Stimulated activated CD8-positive, alpha-beta memory T cell treated with anti-CD3 and anti-CD28 coated beads, Interleukin-2, amount 100 ng/mL, for 1 hour (primary cell): ENCODE measurements around the gene PTDSS2.
"Not testable (repeated sequence)": the region's sequence is repeated elsewhere in the genome, so short reads cannot be mapped to it uniquely, and the experiment has no call there.

Experiments
- DNase-seq, 2 donors: peaks; one replicate each; pipeline ENCODE4 v3.0.0-alpha.2; 2020; ENCODE audit warnings: low read depth in 2 of 2

Gene PTDSS2

DNA sequence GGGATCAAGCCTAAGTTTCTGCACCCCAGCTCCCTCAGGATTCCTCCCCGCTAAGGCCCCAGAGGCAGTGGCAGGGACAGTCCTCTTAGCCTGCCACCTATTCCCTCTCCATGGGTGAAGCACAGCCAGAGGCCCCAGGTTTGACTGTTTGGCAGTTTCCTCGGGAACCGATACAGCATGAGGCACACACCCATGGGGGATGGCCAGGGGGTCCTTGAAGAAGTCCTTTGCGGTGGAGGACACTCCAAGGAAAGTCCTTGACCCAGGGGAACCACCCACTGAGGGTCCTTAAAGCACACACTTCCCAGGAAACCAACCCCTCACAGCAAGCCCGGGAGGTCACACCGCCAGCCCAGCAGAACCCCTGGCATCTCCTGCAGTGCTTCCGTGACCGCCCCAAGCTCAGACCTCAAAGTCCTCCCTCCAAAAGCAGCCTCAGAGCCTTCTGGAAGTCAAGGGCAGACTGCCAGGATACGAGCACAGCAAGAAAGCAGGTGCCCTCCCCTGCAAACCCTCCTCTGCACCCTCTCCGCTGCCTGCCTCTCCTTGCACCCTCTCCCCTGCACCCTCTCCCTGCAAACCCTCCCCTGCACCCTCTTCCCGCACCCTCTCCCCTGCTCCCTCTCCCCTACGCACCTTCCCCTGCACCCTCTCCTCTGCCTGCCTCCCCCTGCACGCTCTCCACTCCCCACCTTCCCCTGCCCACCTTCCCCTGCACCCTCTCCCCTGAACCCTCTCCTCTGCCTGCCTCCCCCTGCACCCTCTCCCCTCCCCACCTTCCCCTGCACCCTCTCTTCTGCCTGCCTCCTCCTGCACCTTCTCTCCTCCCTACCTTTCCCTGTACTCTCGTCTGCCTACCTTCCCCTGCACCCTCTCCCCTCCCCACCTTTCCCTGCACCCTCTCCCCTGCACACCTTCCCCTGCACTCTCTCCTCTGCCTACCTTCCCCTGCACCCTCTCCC is 36.7 kb upstream of the PTDSS2 start:
- DNase-seq, result no peak

DNA sequence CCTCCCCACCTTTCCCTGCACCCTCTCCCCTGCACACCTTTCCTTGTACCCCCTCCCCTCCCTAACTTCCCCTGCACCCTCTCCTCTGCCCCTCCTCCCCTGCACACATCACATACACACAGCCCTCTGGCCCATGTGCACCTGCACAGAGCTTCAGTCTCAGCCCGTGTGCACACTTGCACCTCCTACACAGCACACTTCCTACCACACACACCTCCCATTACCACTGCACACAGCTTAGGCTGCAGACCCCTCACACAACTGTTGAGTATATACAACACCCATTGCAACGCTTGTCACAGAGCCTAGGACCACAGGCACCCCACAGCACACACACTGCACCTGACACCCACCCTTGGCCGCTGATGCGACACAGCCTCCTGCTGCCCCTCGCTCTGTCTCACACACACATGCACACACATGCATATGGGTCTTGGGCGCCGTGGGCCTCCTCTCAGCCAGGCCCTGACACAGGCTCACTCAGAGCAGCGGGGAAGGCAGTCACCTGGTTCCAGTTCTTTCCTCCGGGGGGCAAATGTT is 35.7 kb upstream of the PTDSS2 start:
- no peak for DNase-seq

DNA sequence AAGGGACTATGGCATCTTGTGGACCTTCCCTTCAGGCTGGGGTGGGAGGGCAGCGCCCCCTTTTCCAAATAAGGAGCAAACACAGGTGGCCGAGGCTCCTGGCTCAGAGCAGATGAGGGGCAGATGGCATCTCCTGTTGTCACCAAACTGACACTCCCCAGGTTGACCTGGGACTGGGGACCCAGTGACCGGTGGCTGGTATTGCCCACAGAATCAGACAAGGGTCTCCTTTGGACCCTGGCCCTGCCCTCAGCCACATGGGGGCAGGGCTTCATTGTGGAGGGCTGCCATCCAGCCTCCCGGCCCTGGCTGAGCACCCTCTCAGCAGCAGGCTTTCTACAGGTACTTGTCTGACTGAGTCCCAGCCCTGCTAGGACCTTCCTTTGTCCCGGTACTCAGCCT is 34.4 kb upstream of the PTDSS2 start:
- no peak for DNase-seq

DNA sequence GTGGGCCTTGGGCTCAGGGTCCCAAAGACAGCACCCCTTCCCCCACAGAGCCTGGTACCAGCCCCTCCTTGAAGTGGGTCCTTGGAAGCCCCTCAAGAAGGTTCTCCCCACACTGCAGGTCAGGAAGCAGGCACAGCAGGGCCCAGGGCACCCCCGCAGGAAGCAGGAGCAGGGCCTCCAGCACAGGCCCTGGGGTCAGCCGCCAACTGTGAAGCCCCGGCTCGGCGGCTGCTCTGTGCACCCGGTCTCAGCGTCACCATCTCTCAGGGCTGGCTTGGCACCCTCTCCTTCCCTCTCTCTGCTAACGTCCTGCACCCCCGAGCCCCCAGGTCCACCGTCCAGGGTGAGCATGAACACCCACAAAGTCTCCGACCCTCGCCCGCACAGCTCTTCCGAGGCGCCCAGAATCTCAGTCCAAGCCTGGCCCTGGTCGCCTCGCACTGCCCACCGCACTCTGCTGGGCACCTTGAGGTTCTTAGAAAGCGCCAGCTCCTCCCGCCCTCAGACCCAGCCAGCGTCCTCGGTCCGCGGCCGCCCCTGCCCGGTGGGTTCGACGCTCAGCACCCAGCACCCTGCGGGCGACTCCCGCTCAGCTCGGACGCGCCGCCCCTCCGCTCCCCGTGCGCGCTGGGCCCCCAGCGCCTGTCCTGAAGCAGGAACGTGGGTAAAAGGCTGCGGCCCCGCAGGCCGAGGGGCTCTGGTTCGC is 33.9 kb upstream of the PTDSS2 start:
- DNase-seq, result no peak

DNA sequence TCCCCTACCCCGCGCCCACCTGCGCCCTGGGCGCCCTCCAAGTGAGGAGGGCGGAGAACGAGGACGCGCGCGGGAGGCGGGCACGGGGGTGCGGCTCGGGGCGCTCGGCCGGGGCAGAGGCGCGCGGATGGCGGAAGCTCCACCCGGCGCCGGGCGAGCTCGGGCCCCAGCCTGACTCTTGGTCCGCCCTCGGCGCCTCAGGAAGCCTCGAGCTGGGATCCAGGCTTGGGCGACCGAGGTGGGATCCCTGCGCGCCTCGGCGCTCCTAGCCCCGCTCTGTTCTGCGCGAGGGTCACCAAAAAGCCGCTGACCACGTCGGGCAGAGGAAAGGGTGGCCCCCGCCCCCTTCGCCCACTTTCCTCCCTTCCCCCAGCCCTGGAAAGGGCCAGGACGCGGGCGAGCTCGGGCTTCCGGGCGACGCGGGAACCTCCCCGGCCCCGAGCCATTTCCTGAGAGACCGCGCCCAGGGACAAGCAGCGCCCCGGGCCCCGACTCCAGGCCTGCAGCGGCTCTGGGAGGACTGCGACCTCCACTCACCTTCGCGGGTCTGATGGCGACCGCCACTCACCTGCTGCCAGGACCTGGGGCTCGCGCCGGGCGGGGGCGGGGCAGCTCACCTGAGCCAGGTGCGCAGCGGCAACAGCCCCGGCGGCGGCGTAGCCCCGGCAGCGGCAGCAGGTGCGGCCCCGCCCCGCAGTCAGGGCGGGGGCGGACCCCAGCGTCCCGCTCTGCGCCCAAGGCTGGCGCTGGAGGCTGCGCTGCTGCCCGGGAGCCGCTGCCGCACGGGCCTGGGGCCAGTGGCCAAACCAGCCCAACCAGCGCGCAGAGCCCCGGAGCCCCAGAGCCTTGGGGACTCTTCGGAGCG is 33.1 kb upstream of the PTDSS2 start:
- DNase-seq, result no peak

DNA sequence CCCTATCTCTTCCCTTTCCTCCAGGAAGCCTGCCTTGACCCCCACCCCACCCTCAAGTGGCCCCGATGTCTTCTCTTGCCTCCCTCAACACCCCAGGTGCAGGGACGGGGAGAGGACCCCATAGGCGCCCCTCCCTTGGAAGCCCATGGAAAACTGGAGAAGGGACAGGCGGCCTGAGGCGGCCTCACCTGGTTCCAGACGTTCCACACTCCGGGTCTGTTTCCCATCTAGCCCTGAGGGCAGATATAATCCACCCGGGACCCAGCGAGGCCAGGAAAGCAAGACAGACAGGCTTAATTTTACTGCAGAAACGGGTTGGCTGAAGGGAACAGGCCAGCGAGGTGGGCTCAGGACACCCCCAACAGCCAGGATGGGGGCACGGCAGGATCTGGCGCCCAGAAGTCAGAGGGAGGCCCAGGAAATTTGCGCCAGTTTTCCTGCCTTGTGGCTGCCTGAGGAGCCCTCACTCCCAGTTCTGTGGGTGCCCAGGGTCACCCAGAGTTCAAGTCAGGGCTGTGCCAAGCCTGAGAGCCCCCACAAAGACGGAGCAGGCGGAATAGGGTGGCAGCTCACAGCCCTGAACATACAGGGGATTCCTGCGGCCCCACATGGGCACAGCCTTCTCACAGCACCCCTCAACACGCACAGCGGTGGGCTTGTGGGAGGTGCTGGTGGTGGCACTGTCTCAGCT is 32.3 kb upstream of the PTDSS2 start:
- DNase-seq, result no peak

DNA sequence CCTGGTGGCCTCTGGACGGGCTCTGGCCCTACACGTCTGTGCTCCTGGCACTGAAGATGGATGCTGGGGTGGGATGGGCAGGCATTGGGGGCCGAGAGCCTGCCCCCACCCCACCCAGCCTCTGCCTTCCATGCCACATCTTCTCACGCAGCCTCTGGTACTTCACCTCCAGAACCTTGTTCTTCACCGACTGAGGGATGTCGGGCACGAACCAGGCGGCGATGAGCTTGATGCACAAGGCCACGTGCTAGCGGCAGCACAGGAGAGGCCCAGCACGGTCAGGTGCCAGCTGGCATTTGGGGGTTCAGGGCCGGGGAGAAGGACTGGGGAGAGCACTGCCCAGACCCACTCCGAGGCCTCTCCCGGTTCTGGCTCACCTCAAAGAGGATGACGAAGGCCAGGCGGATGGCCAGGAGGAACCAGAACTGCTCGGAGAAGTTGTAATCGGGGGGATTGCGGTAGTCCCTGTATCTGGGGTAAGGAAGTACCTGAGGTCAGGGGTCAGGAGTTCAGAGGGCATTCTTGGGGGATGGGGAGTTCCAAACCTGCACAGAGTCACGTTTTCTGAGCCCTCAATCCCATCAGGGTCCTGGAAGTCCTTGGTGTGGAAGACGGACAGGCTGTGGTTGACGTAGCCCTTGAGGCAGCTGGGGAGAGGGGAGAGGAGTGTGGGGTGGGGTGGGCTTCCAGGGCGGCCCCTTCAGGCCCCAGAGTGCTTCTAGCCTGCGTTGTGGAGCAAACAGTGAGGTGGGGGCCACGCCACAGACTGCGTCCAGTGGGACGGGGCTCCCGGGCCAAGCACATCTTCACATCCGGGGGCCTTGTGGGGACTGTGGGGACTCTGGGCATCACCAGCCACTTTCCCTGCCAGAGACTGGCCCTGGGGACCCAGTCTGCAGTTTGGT is 31.5 kb upstream of the PTDSS2 start:
- DNase-seq, result no peak

DNA sequence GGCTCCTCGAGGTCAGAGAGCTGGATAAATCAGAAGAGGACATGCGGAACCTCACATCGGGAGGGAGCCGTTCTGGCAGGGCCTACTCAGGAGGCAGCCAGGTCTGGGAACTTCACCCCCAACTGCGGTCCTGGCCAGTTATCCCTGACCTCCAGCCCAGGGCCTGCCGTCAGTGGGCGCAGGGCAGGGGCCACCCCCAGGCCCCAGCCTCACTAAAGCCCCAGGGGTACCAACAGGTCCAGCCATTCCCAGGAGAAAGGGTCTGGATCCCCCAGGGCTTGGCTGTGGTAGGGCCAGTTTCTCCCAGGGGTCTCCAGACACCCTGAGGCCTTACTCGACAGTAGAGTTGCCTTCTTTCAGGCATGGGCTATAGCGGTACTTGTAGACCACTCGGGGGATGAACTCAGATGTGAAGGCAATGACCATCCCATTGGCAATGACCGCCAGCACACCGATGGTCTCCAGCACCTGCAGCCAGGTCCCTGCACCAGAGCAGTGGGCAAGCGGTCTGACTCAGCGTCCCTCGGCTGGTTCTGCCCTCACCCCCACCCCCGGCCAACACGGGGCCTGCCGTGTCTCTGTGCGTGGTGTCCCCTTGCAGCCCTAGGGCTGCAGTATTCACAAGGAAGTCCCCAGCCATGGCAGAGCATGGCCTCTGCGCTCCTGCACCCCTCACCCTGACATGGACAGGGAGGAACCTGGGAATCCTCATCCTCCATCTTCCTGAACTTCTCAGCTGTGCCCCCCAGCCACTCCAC is 30.7 kb upstream of the PTDSS2 start:
- no peak for DNase-seq

DNA sequence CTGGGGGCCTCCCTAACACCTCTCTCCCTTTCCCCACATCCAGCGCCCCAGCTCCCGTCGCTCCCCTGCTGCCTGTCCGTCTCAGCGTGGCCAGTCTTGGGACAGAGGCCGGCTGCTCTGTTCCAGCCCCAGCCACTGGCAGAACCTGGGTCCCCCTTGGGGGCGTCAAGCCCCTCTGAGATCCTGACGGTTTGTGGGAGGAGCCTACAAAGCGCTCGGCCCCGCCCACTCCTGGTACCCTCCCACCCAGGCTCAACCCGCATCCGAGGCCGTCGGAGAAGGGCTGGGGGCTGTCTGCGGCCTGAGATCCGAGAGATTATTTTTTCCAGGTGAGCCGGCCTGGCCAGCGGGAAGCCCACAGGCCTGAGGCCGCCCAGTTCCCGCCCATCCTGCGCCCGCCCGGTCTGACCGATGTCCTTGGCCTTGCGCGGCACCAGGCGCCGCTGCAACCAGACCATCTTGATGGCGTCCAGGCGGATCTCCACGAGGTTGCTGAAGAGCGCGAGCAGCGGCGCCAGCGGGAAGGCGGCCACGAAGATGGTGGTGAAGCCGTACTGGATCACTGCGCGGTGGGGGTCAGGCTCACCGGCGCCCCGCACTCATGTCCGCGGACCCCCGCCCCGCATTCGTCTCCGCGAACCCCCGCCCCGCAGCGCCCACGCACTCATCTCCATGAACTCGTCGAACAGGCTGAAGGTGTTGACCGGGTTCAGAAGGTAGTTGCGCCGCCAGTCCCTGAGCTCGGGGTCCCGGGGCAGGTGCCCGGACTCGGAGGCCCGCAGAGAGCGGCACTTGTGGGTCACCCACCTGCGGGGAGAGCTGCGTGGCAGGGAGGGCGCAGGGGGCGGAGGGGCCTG is 29.8 kb upstream of the PTDSS2 start:
- no peak for DNase-seq

DNA sequence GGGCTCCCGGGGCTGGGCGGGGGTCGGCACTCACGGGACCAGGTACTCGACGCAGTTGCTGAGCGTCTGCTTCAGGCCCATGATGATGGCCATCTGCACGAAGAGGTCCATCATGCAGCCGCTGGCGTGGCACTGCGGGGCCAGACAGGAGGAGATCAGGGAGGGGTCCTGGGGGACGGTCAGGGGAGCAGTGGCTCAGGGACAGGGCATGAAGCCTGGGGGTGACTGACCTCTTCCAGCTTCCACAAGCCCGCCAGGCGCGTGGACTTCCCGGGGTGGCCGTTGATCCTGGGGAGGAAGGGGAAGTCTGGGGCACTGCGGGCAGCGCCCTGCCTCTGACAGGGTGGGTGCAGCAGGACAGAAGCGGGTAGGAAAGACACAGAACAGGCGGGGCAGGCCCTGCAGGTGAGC is 29.2 kb upstream of the PTDSS2 start:
- DNase-seq, result no peak

DNA sequence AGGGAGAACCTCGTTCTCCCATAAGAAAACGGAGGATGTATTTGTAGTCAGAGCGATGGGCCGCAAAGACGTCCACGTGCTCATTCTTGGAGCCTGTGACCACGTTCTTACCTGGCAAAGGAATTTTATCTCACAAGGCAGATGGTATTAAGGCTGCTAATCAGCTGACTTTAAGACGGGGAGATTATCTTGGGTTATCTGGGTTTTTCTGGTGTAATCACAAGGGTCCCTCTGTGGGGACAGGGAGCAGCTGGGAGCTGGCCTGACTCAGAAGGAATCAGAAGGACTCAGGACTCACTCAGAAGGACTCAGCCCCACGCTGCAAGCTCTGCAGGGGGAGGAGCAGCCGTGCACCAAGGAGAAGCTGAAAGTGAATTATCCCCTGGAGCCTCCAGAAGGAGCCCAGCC is 27.8 kb upstream of the PTDSS2 start:
- DNase-seq, result no peak

DNA sequence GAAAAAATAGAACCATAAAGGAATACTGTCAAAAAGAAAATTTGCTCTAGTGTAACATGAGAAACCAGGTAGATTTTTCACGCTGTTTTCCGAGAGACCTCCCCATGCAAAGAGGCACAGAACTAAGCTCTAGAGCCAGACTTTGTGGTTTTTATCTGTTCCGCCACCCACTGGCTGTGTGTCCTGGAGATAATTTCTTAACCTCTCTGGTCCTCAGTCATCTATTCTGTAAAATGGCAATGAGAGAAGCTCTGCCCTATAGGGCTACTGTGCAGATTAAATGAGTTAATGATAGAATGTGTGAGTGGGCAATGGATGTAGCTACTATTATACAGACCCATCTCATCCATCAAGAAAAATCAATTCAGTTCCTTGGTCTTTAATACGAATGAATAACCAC is 25.8 kb upstream of the PTDSS2 start:
- DNase-seq, result no peak

DNA sequence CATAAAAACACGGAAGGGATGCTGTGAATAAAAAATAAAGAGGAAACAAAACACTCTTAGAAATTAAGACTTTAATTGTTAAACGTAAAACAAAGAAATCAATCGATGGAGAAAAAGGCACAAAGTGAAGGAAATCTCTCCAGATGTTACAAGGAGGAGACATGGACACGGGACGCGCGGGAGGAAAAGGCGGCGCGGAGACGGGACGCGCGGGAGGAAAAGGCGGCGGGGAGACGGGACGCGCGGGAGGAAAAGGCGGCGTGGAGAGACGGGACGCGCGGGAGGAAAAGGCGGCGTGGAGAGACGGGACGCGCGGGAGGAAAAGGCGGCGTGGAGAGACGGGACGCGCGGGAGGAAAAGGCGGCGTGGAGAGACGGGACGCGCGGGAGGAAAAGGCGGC is 25.3 kb upstream of the PTDSS2 start:
- DNase-seq, result not testable (repeated sequence)

DNA sequence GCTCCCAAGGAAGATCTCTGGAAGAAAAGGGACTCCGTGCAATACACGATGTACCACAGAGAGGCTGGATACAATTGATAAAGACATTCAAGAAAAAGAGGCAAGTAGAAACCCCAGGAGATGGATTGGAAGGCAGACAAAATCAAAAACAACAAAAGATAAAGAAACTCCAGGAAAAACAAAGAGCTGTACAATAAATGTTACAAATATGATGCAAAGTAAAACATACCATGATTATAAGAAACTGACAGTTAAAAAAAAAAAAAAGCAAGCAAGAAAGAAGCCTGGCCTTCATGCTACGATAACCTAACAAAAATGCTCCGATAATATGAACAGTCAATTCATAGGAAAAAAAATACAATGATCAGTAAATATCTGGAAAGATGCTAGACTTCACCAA is 24.8 kb upstream of the PTDSS2 start:
- DNase-seq, result no peak

DNA sequence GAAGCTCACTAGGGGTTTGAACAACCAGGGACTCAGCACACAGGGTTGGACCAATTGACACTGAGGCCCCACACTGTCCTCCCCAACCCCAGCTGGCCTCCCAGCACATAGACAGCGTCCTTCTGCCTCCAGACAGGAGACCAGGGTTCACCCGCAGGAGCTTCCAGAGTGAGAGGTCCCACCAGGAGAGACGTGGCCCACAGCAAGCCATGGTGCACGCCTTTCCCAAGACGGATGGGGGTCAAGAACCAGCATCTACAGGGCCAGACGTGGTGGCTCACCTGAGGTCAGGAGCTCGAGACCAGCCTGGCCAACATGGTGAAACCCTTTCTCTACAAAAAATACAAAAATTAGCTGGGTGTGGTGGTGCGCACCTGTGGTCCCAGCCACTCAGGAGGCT is 23.2 kb upstream of the PTDSS2 start:
- no peak for DNase-seq

DNA sequence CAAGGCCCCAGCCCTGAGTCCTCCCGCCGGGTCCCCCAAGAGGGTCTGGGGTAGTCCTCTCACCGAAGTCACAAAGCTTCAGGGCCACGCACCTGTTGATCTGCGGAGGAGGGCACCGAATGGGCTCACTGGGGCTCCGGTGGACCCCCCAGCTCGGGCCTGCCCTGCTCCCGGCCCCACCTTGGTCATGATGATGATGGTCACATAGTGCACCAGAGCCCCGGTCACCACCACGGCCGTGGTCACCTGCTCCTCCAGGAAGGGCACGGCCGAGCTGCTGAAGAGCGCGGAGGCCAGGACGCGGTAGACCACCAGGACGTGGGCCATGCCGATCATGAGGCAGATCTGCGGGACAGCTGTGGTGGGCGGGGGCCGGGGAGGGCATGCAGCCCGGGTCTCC is 21.8 kb upstream of the PTDSS2 start:
- DNase-seq, result no peak

DNA sequence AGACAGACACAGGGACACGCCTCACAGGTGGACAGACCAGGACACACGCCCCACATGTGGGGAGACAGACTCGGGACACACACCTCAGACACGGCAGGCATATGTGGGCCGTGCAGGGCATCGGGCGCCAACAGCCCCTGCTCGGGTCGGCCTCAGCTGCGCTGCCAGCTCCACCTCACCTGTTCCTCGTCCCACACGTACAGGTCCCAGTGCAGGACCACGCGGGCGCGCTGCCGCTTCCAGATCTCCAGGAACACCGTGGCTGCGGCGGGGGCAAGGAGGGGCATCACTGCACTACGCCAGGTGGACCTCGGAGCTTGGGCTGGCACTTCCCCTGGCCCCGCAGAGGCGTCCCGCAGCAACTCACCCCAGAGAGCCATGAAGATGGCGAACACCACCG is 20.7 kb upstream of the PTDSS2 start:
- no peak for DNase-seq

DNA sequence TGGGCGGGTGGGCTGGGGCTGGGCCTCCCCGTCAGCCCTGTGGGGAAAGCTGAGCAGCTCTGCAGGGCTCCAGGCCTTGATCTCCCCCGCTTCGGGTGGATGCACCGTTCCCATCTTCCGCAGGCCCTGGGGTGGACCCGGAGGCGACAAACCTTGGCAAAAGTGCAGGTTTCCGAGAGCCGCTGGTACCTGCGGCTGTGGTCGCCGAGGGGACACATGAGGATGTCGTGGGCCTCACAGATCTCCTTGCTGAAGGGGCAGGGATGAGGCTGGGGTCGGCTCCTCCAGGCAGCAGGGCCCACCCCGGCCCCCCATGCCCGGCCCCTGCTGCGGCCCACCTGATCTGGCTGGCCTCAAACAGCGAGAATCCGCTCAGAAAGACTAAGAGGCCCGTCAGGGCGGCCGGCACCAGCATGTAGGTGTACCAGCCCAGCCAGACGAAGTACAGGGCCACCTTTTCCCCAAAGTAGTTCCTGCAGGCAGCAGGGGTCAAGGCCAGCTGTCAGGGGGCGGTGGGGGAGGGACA is 20.1 kb upstream of the PTDSS2 start:
- DNase-seq, result no peak
